Adrenal gland (tissue), 5 donors: ENCODE data around the gene GRK3.

Experiments
- POLR2A ChIP-seq, 2 donors: fragments of 450-650 bp; IDR thresholded peaks; one replicate each; pipeline ENCODE4 v1.6.1; 2017; ENCODE audit warnings: antibody characterized with exemption in 2 of 2, mild to moderate bottlenecking in 2 of 2, moderate library complexity in 1 of 2
- TF ChIP-seq, protein P1 (sequence below), 6 experiments: fragments of 450-650 bp in 4 of 6; fragments of 200-600 bp in 2 of 6; sonication (generic) in 1 of 6; IDR thresholded peaks; 1 replicate in 5 of 6; 2 replicates in 1 of 6; pipeline versions ENCODE4 v1.5.1 to v1.8.0; 2016 to 2021; ENCODE audit warnings: antibody characterized with exemption in 6 of 6, mild to moderate bottlenecking in 2 of 6, moderate library complexity in 1 of 6
- donor health status: DM: no; HTN: no; CAD: no.

DNA sequence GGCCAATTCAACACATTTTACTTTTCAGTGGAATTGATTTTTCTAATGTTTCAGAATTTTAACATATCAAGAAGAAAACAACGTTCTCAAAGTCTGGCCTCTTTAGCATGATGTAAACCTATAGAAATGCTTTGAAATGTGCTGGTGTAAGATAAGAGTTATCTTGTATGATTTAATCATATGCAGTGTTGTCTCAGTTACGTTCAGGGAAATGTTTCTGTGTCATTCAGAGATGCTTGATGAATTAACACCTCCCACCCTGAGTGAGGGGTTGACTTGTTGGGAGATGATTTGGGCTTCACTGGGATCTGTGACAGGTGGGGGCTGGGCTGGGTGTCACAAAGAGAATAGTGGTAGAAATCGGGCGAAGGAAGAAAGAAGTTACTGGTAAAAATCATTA lies 161.8 kb downstream of the GRK3 start:
- TF ChIP-seq, protein P1, sequence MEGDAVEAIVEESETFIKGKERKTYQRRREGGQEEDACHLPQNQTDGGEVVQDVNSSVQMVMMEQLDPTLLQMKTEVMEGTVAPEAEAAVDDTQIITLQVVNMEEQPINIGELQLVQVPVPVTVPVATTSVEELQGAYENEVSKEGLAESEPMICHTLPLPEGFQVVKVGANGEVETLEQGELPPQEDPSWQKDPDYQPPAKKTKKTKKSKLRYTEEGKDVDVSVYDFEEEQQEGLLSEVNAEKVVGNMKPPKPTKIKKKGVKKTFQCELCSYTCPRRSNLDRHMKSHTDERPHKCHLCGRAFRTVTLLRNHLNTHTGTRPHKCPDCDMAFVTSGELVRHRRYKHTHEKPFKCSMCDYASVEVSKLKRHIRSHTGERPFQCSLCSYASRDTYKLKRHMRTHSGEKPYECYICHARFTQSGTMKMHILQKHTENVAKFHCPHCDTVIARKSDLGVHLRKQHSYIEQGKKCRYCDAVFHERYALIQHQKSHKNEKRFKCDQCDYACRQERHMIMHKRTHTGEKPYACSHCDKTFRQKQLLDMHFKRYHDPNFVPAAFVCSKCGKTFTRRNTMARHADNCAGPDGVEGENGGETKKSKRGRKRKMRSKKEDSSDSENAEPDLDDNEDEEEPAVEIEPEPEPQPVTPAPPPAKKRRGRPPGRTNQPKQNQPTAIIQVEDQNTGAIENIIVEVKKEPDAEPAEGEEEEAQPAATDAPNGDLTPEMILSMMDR (IDR thresholded peaks at IDR 0.05): no peak
- no peak for TF ChIP-seq POLR2A (IDR thresholded peaks at IDR 0.05)
